Measurements from ENCODE around the gene NID2.

Gene NID2

DNA sequence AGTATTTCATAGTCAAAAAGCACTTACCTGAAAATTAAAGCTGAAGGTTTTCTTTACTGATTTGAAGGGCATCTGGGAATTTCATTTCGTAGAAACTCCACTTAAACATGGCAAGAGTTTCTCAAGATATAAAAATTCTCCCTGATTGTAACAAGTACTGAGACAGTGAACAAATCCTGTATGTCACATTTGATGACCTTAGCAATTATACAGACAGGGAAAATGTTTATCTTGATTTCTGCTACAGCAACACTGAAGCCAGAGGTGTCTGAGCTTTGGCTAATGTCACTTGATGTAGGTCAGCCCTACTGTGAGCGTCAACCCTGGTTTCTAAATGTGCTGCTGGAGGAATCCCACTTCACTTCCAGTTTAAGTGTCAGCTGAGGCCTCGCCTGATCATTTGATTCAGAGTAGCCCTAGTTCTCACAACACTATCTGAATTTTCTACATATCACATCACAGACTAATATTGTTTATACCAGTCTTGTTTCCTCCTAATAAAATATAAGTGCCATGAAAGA, 58.6 kb downstream of the NID2 start:
- no peak for DNase-seq (ENCODE audit: insufficient read length, low spot score)
- no peak for FAIRE-seq
- TF ChIP-seq, protein P1, sequence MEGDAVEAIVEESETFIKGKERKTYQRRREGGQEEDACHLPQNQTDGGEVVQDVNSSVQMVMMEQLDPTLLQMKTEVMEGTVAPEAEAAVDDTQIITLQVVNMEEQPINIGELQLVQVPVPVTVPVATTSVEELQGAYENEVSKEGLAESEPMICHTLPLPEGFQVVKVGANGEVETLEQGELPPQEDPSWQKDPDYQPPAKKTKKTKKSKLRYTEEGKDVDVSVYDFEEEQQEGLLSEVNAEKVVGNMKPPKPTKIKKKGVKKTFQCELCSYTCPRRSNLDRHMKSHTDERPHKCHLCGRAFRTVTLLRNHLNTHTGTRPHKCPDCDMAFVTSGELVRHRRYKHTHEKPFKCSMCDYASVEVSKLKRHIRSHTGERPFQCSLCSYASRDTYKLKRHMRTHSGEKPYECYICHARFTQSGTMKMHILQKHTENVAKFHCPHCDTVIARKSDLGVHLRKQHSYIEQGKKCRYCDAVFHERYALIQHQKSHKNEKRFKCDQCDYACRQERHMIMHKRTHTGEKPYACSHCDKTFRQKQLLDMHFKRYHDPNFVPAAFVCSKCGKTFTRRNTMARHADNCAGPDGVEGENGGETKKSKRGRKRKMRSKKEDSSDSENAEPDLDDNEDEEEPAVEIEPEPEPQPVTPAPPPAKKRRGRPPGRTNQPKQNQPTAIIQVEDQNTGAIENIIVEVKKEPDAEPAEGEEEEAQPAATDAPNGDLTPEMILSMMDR (IDR thresholded peaks at IDR 0.05; ENCODE audit: insufficient read depth, missing control alignments): no peak

DNA sequence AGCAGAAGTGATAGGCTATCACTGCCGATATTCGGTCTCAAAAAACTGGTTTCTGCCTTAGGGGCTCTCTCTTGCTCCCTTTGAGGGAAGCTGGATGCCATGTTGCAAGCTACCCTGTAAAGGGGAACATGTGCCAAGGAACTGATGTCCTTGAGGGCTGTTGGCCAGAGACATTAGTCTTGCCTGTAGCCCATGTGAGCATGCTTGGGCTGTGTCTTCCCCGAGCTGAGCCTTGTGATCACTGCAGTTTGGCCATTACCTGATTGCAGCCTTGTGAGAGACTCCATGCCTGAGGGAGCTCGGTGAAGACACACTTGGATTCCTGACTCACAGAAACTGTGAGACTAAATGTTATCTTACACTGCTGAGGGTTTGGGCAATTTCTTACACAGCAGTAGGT, 60.7 kb downstream of the NID2 start:
- TF ChIP-seq, protein P1 (IDR thresholded peaks at IDR 0.05; ENCODE audit: insufficient read depth, missing control alignments): no peak
- DNase-seq (ENCODE audit: insufficient read length, low spot score) (no peak), FAIRE-seq (no peak)

DNA sequence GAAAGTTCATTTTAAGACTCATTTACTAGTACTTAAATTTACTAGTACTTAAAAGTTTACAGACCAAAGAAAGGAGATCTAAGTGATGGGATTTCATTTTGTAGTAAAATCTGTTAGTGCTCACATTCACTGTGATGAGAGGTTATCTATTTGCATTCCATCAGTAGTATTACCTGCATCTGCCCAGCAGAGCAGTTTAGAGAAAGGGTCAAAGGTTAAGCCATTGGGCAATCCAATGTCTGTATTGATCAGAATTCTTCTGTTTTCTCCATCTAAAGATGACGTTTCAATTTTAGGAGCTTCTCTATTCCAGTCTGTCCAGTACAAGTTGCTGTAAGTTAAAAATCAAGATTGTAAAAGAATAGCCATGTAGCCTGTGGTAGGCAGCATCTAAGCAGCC, 61.2 kb downstream of the NID2 start:
- TF ChIP-seq, protein P1 (IDR thresholded peaks at IDR 0.05; ENCODE audit: insufficient read depth, missing control alignments): no peak

DNA sequence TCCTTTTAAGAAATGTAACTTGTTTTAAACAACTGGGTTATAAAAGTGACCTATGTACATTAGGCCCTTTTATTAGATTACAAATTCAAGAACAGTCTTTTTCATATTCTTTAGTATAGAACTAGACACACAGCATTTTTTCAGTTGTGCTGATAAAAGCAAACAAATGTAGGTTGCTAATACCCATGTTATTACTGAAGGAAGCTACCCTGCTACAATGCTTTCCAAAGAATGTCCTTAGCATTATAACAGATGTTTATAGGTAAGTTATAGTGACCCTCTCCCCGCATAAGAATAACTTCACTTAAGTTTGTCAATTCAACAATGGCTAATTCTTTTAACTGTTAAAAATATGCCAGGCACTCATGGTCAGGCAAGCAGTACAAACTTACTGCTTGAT, 61.6 kb downstream of the NID2 start:
- DNase-seq (ENCODE audit: insufficient read length, low spot score): no peak
- TF ChIP-seq, protein P1 (IDR thresholded peaks at IDR 0.05; ENCODE audit: insufficient read depth, missing control alignments): no peak
- FAIRE-seq: no peak

More for the DNA sequence above, 61.2 kb downstream of the NID2 start:
- DNase-seq (ENCODE audit: insufficient read length, low spot score) (no peak), FAIRE-seq (no peak)

DNA sequence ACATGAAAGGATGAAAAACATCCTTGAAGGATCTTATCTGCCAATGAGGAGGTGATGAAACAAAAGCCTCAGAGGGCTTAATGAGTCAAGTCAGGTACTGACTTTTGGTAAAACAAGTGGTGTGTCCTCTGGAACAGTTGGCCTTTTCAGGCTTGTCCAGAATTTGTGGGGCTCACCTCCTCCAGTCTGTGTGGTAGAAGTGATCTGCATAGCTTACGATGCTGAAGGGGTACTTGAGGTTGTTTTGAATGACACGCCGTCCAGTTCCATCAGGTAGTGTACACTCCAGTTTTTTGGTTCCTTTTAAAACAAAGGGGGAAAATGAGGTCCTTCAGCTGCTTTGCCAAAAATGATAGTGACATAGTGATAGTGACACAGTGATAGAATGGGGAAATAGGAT, 62.5 kb downstream of the NID2 start:
- FAIRE-seq: no peak
- no peak for DNase-seq (ENCODE audit: insufficient read length, low spot score)
- TF ChIP-seq, protein P1 (IDR thresholded peaks at IDR 0.05; ENCODE audit: insufficient read depth, missing control alignments): no peak

DNA sequence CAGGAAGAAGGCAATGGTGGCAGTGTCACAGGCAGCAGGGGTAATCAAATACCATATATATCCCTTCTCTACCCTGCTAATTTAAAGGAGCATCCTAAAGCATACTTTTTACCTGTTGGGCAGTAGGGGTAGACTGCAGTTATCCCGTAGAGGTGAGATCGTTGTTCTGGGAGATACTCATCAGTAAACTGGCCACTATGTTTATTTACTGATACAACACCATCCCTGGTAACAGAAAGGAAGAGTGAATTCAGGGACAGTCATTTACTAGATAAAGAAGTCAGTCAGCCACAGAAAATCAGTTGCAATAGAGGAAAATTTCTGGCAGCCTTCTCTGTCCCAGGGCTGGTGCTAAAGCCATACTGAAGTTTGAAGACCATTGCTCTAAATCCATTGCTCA, 63.2 kb downstream of the NID2 start:
- TF ChIP-seq, protein P1 (IDR thresholded peaks at IDR 0.05; ENCODE audit: insufficient read depth, missing control alignments): no peak
- no peak for FAIRE-seq
- DNase-seq (ENCODE audit: insufficient read length, low spot score): no peak

DNA sequence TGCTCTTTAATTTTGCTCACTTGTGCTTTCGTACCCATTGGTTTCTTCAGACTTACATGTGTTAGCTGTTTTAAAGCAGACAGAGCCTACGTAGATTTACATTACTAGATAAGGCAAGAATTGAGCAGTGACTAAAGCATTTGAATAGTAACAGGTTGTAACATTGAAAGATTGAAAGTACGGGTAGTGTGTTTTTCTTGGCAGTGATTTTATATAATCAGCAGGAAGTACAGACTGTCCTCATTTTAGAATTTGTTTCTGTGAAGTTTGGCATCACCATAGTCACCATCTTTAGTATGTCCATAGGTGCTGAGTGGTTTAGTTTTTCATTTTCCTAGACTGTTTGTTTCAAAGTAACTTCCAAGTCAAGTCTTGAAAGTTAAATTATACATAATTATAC, 65.5 kb downstream of the NID2 start:
- FAIRE-seq (no peak), DNase-seq (ENCODE audit: insufficient read length, low spot score) (no peak)

More for the DNA sequence above, 65.5 kb downstream of the NID2 start:
- TF ChIP-seq, protein P1 (IDR thresholded peaks at IDR 0.05; ENCODE audit: insufficient read depth, missing control alignments): no peak

All from D721Med (cell line).